HG03025 (cell line): Measurements from ENCODE around the gene MBD5.

ENCODE experiments used
- ATAC-seq: cut with Tn5 transposase; IDR thresholded peaks from one replicate; pipeline ENCODE4 v1.9.1; 2021; ENCODE audit warnings: mild to moderate bottlenecking, moderate library complexity; ENCODE audit not compliant: unreplicated experiment, low FRiP score

The MBD5 gene

DNA sequence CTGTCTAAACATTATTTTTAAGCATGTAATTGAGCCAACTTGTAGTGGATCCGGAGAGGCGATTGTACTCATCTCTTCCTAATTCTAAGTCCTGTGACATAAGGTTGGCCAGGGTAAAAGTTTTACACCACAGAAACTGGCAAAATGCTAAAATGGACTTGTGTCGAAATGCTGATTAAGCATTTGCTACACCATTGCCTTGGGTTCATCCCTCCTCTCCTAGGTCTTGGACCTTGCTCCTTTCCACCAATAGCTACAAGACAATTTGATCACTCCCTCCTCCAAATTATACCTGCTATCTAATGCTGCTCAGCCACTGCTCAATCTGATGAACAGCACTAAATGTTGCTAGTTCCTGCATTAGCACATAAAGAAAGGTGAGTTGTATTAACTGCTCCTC, 491.0 kb downstream of the MBD5 start:
- ATAC-seq, result no peak

DNA sequence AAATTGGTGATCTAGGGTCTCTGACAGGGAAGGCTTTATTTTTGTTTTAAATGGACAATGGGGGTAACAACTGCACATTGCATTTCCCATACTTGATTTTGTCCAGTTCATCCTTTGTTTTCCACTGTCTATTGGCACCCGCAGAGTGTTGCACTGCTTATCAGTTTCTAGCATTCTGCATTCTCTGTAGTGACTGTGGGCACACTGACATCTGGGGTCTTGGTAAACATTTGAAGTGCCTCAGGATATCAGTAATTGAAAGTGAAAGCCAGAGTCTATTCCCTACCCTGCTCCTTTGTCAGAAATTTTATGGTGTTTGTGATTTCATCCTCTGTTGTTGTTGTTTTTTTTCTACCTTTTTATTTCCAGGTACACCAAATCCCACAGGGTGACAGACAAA, 491.6 kb downstream of the MBD5 start:
- ATAC-seq, result no peak

DNA sequence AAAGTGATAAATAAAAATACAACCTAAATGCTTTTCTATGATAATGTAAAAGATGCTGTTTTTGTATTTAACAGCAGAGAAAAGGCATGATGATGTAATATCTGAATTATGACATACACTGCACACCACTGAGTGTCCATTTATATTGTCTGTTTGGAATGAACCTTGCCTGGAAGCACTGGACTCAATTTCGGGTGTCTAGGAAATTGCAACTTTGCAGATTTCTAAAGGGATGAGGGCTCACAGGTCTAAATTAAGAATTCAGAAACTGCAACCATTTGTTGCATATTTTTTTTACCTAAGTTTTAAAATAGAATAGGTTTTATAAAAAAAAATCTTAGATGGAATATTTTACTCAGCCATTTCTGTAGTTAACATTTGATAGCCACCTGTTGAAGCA, 492.5 kb downstream of the MBD5 start:
- no peak for ATAC-seq

DNA sequence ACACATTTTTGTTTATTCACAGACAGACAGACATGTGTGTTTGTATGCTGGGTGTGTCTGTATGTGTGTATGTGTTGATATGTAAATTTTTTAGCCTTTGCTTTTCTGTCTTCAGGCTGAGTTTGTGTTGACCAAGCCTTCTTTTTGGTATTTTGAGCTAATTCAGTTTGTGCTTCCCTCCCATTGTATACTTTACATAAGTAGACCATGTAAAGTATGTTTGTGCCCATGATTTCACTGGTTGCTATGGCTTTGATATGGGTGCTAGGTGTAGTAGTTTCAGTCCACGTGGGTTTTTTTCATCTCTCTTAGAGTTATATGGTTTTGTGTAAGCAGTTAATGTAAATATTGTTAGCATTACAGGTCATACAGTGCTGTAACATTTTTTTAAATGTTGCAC, 494.2 kb downstream of the MBD5 start:
- ATAC-seq, result no peak

DNA sequence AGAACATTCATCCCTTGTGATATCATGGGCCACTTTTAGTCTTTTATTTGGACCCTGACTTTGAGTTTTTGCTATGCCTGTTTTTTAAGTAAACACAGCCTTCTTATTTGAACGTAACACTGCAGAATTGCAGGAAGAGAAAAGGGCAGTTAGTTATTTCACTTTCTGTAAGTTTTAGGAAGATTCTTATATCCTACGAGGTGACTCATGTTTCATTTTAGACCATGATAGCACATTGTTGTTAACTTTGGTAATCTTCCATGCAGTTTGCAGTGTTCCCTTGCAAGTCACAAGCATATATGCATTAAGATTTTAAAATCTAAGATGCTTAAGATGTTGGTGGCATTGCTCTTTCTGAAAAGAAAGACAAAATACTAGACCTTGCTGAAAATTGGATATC, 495.1 kb downstream of the MBD5 start:
- no peak for ATAC-seq

DNA sequence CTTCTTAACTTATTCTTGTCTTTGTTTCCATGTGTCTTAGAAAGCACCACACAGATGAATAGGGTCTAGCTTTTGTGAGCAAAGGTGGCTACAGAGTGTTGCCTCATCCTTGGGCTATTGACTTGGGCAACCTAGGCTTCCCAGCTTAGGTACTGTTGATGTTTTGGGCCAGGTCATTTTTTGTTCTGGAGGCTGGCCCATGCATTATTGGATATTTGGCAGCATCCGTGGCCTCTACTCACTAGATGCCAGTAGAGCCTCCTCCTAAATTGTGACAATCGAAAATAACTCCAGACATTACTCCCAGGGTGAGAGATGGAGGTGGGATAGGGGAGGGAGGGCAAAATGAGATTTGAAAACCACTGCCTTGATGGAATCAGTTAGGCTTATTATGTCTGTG, 496.4 kb downstream of the MBD5 start:
- ATAC-seq, result no peak

DNA sequence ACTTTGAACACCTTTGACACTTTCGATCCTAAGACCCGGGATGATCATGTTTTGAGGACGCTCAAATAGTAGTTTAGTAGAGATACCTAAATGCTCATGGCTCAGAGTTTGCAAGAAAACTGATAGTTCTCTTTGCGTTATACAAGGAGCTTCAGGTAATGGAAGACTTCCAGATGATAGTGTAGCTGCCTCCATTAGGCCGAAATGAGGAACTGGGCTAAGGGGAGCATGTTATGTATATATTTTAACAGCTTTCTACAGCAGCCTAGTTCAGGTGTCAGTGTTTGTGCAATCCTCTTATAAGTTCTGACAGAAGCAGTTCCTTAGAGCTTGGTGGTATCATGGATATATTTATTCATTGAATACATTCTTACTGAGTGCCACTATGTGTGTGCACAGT, 496.9 kb downstream of the MBD5 start:
- ATAC-seq, result no peak

DNA sequence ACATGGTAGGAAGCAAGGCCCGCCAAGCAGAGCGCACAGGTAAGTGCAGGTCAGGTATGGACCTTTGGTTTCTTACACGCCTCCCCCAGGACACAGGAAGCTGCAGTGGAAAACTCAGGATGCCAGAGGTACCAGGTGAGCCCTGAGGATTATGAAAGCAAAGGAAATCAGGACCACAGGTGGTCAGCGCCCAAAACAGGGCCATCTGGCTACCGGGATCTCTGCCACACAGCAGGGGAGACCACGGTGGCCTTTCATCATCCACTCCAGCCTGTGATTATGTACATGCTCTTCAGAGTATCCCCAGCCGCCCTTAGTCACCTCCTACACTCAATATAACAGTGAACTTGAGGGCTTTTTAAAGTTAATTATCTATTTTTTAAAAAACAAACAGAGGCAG, 498.1 kb downstream of the MBD5 start:
- no peak for ATAC-seq

DNA sequence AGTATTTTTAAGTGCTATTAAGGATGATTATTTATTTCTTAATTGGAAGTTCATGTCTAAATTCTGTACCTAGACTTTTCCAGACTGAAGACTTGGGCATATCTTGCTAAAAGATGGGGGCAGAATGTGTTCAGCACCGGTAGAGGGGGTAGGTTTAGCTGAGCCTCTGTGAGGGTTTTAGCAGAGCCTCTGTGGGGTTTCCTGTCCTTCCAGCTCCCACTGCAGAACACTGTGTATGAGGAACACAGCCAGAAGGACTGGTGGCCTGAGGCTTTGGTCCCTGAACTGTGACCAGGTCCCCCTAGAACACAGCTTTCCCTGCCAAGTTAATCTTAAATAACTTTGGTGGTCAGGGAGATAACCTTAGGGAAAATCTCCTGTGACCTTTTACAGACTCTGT, 500.3 kb downstream of the MBD5 start:
- no peak for ATAC-seq

DNA sequence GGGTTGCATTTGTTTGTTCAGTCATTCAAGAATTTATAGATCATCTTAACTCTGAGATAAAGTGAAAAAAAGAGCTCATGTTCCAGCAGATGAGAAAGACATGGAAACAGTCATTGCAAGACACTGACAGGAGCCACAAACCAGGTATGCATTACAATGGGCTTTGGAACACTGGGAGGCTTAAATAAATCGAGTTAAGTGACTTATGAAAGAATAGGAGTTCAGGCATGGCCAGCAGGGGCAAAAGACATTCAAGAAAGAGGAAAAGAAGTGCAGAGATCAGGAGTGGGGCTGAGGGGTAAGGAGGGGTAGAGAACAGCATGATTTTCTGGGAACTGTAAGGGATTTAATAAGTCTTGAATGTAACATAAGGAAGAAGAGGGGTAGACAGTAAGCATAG, 502.4 kb downstream of the MBD5 start:
- ATAC-seq, result no peak

DNA sequence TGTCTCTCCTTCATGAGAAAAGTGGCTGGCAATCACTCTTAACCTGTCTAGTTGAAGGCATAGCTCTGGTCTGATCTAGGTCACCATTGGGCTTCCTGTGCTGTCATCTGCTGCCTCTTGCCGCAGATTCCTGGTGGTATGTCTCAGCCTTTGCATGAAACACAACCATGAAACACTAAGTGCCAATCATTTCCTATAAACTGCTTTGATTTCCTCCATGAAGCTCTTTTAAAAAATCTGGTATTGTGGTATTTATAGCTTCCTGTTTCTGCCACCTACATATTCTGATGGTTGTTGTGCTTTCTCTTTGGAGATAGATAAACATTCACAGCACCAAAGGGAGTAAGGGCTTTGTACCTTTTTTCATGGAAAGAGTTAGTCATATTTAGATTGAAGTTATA, 503.6 kb downstream of the MBD5 start:
- no peak for ATAC-seq

DNA sequence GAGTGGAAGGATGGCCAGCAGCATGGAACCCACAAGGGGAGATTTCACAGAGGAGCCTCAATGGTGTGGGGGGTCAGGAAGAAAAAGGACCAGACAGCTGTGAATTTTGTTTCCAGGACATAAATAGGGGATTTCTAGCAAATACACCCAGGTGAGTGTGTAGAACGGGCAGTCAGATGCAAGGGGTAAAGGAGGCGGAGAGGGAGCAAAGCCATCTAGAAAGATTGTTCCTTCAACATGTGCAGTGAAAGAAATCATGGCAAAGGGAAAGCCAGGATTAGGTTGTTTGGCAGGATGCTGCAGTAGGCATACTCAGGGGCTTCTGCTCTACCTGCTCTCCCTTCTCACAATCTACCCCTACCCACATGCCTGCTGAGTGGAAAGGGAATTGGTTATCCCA, 504.2 kb downstream of the MBD5 start:
- ATAC-seq, result no peak

DNA sequence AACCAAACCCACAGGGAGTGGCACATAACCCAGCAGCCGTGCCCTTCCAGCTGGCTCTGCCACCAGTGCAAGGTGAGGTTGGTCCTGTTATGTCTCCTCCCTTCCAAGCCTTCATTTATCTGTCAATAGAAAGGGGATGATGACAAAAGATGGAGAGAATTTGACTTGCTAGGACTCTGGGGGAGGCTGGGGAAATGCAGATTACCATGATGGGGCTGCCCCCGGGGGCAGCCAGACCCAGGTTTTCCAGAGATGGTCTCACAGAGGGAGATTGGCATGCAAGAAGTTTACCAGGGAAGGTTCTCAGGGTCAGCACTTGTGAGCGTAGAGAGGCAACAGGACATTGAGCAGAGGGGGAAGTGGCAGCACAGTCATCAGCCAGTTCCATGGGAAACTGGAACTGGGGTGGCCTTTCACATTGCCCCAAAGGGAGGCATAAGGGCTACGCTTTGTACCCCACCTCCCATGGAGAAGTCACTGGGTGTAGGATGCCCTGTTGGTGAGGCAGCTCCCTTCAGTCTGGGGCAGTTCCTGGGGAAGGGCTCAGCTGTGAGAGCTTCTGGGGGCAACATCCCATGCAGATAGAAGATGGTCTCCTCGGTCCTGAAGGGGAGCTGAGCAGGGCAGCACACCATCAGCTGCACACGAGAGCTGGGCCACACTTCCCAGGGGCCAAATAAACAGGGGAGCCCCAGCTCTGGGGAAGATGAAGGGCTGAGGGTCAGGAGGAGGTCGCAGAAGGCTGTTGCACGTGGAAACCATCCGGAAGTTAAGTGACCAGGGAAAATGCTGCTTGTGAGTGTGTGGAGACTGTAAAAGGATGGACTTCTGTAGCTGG, 505.8 kb downstream of the MBD5 start:
- no peak for ATAC-seq

DNA sequence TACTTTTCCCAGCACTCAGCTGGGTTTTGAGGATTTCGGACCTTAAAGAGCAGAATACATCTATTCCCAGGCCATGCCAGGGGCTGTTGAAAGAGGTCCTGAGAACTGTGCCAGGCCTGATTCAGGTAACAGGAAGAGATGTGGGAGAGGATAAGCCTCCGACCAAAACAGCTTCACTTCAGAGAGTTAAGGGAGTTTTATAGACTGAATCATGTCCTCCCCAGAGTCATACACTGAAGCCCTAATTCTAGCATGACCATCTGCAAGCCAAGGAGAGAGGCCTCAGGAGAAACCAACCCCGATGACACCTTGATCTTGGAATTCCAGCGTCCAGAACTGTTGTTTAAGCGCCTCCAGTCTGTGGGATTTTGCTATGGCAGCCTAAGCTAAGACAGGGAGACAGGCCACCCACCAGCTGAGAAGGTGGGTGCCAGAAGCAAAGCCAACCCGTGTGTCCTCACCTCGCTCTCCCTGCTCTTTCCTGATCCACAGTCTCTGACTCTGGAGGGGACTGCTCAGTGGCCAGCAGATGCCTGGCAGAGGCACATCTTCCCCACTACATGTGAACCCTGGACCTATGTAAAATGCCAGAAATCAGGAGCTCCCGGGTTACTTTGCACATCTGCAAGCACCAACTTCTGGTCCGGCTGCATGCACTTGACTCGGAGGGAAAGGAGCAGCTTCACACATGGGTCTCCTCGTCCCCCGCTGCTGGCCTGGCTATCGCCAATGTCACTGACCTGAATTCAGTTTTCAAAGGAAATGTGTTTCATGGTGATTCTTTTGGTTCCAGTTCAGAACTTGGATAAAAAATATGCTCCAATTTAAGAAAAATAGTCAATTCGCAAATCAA, 506.8 kb downstream of the MBD5 start:
- ATAC-seq, result no peak

DNA sequence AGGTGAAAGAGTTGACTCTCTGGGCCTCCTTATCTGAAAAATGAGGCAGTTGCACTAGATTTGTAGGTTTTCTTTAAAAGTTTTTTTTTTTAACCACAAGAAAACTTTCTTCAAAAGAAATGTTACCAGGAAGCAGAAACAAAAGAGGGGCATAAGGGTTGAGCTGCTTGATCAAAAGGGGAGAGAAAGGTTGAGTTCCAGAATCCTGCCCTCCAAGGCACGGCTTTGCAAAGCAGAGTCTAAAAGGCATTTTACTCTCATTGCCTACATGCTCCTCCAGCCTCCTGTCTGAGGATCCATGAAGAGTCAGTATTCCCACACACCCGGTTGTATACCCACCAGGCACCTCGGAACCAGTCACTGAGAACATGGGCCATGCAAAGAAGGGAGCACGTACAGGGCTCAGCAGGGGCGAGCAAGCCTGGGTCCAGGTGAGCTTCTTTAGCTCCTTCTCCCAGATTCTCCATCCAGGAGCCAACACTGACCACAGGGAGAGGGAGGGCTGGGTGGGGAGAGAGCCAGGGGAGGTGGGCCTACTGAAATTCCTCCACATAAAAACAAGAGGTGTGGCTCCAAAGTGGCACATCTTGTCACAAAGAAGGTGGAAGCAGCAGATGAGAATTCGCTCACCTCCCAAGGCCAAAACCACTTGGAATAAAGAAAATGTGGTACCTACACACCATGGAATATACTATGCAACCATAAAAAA, 507.6 kb downstream of the MBD5 start:
- no peak for ATAC-seq

DNA sequence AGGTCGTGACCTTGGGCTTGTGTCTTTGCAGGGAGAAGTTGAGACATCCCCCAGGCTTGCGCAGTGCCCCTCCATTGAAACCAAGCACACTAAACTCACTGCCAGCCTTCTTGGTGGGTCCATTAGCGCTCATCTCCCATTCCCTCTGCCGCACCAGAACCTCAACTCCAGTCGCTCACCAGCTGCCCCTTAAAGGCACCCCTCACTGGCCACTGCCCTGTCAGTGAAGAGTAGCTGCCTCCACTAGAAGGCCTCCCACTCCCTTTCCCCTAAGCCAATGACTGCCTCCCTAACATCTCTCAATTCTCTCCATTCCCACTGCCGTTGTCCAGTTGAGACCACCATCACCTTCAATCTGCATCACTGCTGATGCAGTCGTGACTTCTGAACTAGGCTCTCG, 508.9 kb downstream of the MBD5 start:
- no peak for ATAC-seq

DNA sequence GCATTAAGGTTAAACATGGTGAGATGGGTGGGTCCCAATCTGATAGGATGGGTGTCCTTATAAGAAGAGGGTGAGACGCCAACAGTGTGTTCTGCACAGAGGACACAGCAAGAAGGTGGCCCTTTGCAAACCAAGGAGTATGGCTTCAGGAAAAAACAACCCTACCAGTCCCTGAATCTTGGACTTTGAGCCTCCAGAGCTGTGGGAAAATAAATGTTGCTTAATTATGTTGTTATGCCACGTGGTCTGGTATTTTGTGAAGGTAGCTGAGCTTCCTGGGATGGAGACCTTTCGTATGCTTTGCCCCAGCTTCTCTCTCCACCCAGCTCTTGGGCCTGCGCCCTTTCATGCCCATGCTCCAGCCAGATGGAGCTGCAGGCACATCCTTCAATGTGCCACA, 509.5 kb downstream of the MBD5 start:
- no peak for ATAC-seq

DNA sequence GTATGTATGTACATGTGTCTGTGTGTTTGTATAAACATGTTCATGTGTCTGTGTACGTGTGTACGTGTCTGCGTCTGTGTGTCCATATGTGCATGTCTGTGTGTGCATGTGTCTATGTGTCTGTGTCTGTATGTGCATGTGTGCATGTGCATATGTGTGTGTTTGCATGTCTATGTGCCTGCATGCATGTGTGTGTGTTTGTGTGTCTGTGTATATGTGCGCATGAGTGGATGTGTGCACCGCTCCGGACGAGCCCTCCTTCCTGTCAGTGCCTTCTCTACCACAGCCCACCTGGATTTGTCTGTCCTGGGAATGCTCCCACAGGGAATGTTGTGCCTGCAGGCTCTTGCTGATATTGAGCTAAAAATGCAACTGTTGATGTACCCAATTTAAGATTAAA, 510.3 kb downstream of the MBD5 start:
- ATAC-seq, result no peak

DNA sequence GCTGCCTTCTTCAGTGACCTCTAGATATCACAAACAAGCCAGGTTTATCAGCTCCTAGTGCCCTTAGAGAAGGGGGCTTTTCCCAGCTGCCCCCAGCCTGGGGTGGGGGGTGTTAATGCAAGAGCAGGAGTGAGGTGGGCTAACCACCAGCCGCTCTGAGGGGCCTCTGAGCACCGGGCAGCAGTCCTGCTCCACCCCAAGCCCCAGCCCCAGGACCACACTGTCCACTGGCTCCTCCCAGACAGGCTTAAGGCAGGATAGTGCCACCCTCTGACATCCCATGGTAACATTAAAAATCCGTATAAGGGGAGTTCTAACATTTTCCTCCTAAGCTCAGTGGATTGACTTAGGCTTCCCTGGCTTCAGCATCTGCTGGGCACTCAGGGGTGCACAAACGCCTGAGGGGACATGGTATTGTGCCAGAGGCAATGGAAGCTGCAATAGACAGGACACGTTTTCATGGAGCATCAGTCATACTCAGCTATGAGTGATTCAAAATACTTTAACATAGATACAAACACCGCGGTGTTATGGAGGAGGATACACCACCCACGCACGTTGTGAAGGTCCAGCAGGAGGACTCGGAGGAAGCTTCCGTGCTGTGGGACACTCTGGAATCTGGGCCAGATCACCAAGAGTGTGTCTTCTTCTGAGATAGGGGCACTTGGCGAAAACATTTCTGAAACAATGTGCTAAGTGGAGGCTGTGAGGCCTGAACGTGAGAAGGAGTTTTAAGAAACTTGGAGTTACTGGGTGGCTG, 511.0 kb downstream of the MBD5 start:
- no peak for ATAC-seq

DNA sequence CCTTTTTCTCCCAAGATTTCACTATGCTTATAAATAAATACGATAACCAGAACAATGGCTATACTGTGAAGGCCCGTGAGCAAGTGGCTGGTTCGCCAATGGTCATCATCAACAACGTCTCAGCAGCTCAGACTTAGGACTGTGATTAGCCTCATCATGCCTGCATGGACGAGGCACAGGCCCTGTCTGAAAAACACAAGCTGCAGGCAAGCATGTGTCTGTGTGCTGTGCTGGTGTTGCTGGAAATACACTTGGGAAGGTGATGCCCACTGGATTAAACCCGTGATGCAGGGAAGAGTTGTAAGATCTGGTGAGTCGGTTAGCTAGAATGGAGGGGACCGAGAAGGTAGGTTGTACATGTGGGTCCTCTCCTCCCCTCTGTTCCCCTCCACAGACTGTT, 512.1 kb downstream of the MBD5 start:
- ATAC-seq, result no peak

DNA sequence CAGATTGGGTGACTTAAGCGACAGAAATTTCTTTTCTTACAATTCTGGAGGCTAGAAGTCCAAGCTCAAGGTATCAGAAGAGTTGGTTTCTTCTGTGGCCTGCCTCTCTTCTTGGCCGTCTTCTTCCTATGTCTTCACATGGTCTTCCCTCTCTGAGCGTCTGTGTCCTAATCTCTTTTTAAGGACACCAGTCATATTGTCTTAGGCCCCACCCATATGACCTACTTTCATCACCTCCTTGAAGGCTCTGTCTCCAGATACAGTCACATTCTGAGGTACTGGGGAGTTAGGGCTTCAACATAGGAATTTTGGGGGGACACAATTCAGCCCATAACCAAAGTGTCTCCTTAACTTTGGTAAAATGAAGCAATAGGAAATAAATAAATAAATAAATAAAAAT, 512.8 kb downstream of the MBD5 start:
- ATAC-seq, result no peak
